HL-60 (cell line): ENCODE results near the gene TSPO.

Source experiments
- CTCF ChIP-seq: IDR thresholded peaks from one replicate; pipeline ENCODE4 v1.5.1; 2011; ENCODE audit warnings: low read length, control low read depth, inconsistent platforms; ENCODE audit not compliant: insufficient read depth
- GABPA ChIP-seq: IDR thresholded peaks from 2 replicates; pipeline ENCODE4 v1.6.1; 2012; ENCODE audit warnings: low read depth
- POLR2AphosphoS5 ChIP-seq: IDR thresholded peaks from 2 replicates; pipeline ENCODE4 v1.6.1; 2012; ENCODE audit warnings: low read depth
- TF ChIP-seq, protein P1 (sequence below): IDR thresholded peaks from 2 replicates; pipeline ENCODE4 v1.6.1; 2012; ENCODE audit warnings: low read depth; ENCODE audit not compliant: insufficient replicate concordance

DNA sequence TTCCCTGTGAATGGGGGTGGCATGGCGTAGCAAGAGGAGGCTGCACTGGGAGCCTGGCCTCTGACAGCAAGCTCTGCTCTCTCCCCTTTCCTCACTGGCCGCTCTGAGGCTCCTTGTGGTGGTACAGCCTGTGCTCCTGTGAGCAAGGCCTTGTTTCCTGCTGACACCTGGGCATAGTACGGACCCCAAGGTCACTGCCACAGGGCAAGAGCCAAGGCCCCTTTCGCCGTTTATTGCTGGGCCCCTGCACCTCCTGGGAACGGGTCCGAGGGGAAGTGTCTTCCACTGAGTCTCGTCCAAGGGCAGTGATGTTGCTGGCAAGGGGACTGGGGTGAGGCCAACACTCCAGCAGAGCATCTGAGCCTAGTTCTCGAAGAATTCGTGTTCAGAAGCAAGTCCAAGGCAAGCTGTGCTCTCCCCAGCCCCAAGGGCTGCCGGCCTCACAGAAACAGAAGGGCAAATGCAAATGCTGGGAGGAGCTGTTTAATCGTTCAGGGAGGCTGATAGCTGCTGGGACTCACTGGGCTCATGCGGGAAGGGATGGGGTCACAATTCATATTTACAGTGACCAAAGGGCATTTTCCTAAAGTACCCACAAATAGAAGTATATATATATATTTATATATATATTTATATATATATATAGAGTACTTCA lies 51.5 kb downstream of the TSPO start:
- no peak for TF ChIP-seq POLR2AphosphoS5
- TF ChIP-seq, protein P1, sequence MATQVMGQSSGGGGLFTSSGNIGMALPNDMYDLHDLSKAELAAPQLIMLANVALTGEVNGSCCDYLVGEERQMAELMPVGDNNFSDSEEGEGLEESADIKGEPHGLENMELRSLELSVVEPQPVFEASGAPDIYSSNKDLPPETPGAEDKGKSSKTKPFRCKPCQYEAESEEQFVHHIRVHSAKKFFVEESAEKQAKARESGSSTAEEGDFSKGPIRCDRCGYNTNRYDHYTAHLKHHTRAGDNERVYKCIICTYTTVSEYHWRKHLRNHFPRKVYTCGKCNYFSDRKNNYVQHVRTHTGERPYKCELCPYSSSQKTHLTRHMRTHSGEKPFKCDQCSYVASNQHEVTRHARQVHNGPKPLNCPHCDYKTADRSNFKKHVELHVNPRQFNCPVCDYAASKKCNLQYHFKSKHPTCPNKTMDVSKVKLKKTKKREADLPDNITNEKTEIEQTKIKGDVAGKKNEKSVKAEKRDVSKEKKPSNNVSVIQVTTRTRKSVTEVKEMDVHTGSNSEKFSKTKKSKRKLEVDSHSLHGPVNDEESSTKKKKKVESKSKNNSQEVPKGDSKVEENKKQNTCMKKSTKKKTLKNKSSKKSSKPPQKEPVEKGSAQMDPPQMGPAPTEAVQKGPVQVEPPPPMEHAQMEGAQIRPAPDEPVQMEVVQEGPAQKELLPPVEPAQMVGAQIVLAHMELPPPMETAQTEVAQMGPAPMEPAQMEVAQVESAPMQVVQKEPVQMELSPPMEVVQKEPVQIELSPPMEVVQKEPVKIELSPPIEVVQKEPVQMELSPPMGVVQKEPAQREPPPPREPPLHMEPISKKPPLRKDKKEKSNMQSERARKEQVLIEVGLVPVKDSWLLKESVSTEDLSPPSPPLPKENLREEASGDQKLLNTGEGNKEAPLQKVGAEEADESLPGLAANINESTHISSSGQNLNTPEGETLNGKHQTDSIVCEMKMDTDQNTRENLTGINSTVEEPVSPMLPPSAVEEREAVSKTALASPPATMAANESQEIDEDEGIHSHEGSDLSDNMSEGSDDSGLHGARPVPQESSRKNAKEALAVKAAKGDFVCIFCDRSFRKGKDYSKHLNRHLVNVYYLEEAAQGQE = no peak
- TF ChIP-seq CTCF = no peak
- no peak for TF ChIP-seq GABPA
